Upper lobe of left lung (tissue), 4 donors: ENCODE data around the gene CAMK1D.

Experiments
- POLR2AphosphoS5 ChIP-seq, 2 donors: sonication (generic); formaldehyde crosslinking; IDR thresholded peaks; one replicate each; pipeline ENCODE4 v1.5.1; 2017; ENCODE audit warnings: antibody characterized with exemption in 2 of 2
- TF ChIP-seq, protein P1 (sequence below), 6 experiments: fragments of 450-650 bp in 4 of 6; fragments of 200-600 bp in 2 of 6; sonication (generic) in 2 of 6; IDR thresholded peaks; one replicate each; pipeline ENCODE4 v1.5.1; 2016 to 2019; ENCODE audit warnings: antibody characterized with exemption in 6 of 6

DNA sequence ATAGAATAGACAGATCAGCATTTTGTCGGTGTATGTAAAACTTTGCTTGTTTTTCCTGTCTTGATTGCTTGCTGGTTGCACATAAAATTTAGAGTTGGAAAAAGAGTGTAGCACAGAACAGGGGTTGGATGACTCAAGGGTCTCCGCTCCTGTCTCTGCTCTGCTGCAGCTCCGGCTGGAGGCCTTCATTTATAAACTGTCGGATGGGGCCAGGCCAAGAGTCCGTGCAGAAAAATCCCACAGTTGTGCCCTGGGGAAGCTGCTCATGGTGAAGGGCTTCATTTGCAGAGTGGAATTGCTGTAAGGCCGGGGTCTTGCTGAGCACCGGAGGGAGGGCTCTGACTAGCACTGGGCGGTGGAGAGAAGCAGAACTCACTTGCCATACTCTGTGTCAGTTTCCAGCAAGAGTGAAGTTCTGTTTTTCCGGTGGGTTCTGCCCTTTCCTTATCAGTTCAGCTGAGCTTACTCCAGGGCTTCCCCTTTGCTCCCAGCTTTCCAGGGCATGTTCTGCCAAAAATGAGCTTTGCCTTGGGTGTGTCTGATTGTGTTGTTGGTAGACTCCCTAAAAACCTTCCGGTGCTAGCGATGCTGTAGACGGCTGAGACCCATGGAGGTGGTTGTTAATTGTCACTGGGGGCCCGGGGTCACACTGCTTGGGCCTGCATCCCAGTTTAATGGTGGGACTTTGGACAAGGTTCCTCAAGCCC, 67.2 kb downstream of the CAMK1D start:
- TF ChIP-seq, protein P1, sequence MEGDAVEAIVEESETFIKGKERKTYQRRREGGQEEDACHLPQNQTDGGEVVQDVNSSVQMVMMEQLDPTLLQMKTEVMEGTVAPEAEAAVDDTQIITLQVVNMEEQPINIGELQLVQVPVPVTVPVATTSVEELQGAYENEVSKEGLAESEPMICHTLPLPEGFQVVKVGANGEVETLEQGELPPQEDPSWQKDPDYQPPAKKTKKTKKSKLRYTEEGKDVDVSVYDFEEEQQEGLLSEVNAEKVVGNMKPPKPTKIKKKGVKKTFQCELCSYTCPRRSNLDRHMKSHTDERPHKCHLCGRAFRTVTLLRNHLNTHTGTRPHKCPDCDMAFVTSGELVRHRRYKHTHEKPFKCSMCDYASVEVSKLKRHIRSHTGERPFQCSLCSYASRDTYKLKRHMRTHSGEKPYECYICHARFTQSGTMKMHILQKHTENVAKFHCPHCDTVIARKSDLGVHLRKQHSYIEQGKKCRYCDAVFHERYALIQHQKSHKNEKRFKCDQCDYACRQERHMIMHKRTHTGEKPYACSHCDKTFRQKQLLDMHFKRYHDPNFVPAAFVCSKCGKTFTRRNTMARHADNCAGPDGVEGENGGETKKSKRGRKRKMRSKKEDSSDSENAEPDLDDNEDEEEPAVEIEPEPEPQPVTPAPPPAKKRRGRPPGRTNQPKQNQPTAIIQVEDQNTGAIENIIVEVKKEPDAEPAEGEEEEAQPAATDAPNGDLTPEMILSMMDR (IDR thresholded peaks at IDR 0.05) = no peak
- no peak for TF ChIP-seq POLR2AphosphoS5 (IDR thresholded peaks at IDR 0.05)
